Brain microvascular endothelial cell (primary cell): ENCODE results near the gene TMEM150B.

Source experiments
- DNase-seq: peaks from one replicate; pipeline ENCODE4 v3.0.0-alpha.2; 2020
- H3K27ac ChIP-seq: fragments of 250-450 bp; sonication (Bioruptor Pico); 2 replicates; pipeline ENCODE4 v1.5.1; 2020; ENCODE audit warnings: mild to moderate bottlenecking, moderate library complexity
- H3K27me3 ChIP-seq: fragments of 250-450 bp; sonication (Bioruptor Pico); replicated peaks from 2 replicates; pipeline ENCODE4 v1.5.1; 2020; ENCODE audit warnings: mild to moderate bottlenecking
- H3K36me3 ChIP-seq: fragments of 250-450 bp; sonication (Bioruptor Pico); replicated peaks from 2 replicates; pipeline ENCODE4 v1.5.1; 2020; ENCODE audit warnings: mild to moderate bottlenecking
- H3K4me3 ChIP-seq: 2 replicates; pipeline ENCODE4 v1.5.1; 2011; ENCODE audit warnings: low read depth, mild to moderate bottlenecking, control low read depth, low read length, moderate library complexity
- CTCF ChIP-seq: IDR thresholded peaks from 2 replicates; pipeline ENCODE4 v1.5.1; 2011; ENCODE audit warnings: low read depth, mild to moderate bottlenecking, moderate library complexity, low read length, control low read depth, inconsistent platforms; ENCODE audit errors: missing control alignments
- in situ Hi-C: cut with HindIII; loops from 2 replicates; pipeline ENCODE4 v1.10.0; 2017; ENCODE audit warnings: low sequenced_read_pairs, low pct_ligation_motif_present

Gene TMEM150B

GRCh38 chr19:55325172-55325571 is at the start of gene TMEM150B:
Gene TMEM150B, minus strand, starts transcription at chr19:55325341. Its CDS starts 4,305 bp downstream, at chr19:55321036.
- no peak for TF ChIP-seq CTCF
- DNase-seq, result no peak
- H3K27ac ChIP-seq, result no peak within 1 kb of the TSS
- no peak within 1 kb of the TSS for H3K4me3 ChIP-seq
- no peaks in the 10 kb centered on the region for H3K27me3 ChIP-seq
- in situ Hi-C loops, result no loop called here
- no peaks in the 10 kb centered on the region for H3K36me3 ChIP-seq

- in situ Hi-C loops, result no loop called here
- TF ChIP-seq CTCF, result no peak
- Histone ChIP-seq H3K4me3 (no peak overlapping the region), H3K27me3 (peaks cover 2% of the 10 kb centered on the region), H3K36me3 (no peaks in the 10 kb centered on the region), H3K27ac (no peak overlapping the region)
- no peak for DNase-seq
These were observed 49.0 kb upstream of the TMEM150B start for GRCh38 chr19:55373993-55374757.

GRCh38 chr19:55373306-55373992 is 48.3 kb upstream of the TMEM150B start:
- Histone ChIP-seq H3K27me3 (peaks cover 2% of the 10 kb centered on the region), H3K36me3 (no peaks in the 10 kb centered on the region), H3K4me3 (no peak overlapping the region), H3K27ac (no peak overlapping the region)
- in situ Hi-C loops, result no loop called here
- TF ChIP-seq CTCF, result no peak
- no peak for DNase-seq

- no peak for TF ChIP-seq CTCF
- no peak overlapping the region for H3K4me3 ChIP-seq
- H3K27ac ChIP-seq, result no peak overlapping the region
- no peaks in the 10 kb centered on the region for H3K36me3 ChIP-seq
- peak; percentile 23 for DNase-seq
- in situ Hi-C loops, result no loop called here
- no peaks in the 10 kb centered on the region for H3K27me3 ChIP-seq
These were observed 47.4 kb upstream of the TMEM150B start for GRCh38 chr19:55372316-55373081.

- Histone ChIP-seq H3K36me3 (no peaks in the 10 kb centered on the region), H3K27ac (peak within 1 kb of the TSS; percentile 68), H3K27me3 (no peaks in the 10 kb centered on the region), H3K4me3 (peak within 1 kb of the TSS; percentile 83)
- in situ Hi-C loops, result no loop called here
- TF ChIP-seq CTCF, result no peak
- DNase-seq, result peak; percentile 32
These were observed 45.3 kb upstream of the TMEM150B start, which contains the start of gene IL11 for GRCh38 chr19:55370305-55370988. Gene IL11, minus strand, starts transcription at chr19:55370463. Its CDS starts 153 bp downstream, at chr19:55370310.
